WTC11 (cell line): ENCODE results near the gene CHST13. TPM values are rescaled to one million over a fixed set of nuclear protein-coding genes. Genes with fewer than 3 reads are reported as not detected.

Experiments
- ATAC-seq: fragments of 200-7000 bp; cut with Tn5 transposase; 2 replicates; pipeline ENCODE4 v1.10.0; 2021; ENCODE audit warnings: mild to moderate bottlenecking, moderate library complexity
- CTCF ChIA-PET: fragments of 300-600 bp; sonication (Branson Sonifier 250); formaldehyde crosslinking; loops from one replicate; lab custom pipeline; 2021; ENCODE audit warnings: antibody characterized with exemption; lab: Charles Lee
- POLR2A ChIA-PET: fragments of 350-600 bp; sonication (Branson Sonifier 250); formaldehyde crosslinking; loops from one replicate; lab custom pipeline; 2021; ENCODE audit warnings: antibody characterized with exemption; lab: Charles Lee
- DNase-seq: peaks from one replicate; pipeline ENCODE4 v3.0.0; 2021; ENCODE audit warnings: low spot score
- H3K27ac Mint-ChIP-seq: 2 replicates; pipeline ENCODE4 v1.8.0; 2021; ENCODE audit warnings: mixed read lengths
- H3K27me3 Mint-ChIP-seq: 2 replicates; pipeline ENCODE4 v1.8.0; 2021; ENCODE audit warnings: low read depth, mild to moderate bottlenecking, moderate library complexity, mixed read lengths
- H3K36me3 Mint-ChIP-seq: 2 replicates; pipeline ENCODE4 v1.8.0; 2021; ENCODE audit warnings: mixed read lengths
- H3K4me1 Mint-ChIP-seq: 2 replicates; pipeline ENCODE4 v1.8.0; 2022; ENCODE audit warnings: mixed read lengths
- H3K4me3 Mint-ChIP-seq: 2 replicates; pipeline ENCODE4 v1.8.0; 2021; ENCODE audit warnings: mild to moderate bottlenecking, moderate library complexity, mixed read lengths
- H3K9me3 Mint-ChIP-seq: 2 replicates; pipeline ENCODE4 v1.8.0; 2021; ENCODE audit warnings: mixed read lengths
- AR ChIP-seq: fragments of 250-450 bp; sonication (Bioruptor Pico); IDR thresholded peaks from 2 replicates; pipeline ENCODE4 v1.9.0; 2021; ENCODE audit warnings: mild to moderate bottlenecking
- ARID4B ChIP-seq: sonication (generic); formaldehyde crosslinking; IDR thresholded peaks from 2 replicates; pipeline ENCODE4 v1.8.0; 2023; ENCODE audit warnings: missing genetic modification reagents, mild to moderate bottlenecking, borderline replicate concordance
- ATF1 ChIP-seq: sonication (generic); formaldehyde crosslinking; IDR thresholded peaks from 2 replicates; pipeline ENCODE4 v1.8.1; 2023; ENCODE audit warnings: mild to moderate bottlenecking, moderate library complexity, missing genetic modification reagents
- ATF3 ChIP-seq: sonication (generic); formaldehyde crosslinking; conservative IDR thresholded peaks from 2 replicates; pipeline ENCODE4 v1.8.1; 2022; ENCODE audit warnings: mild to moderate bottlenecking, missing genetic modification reagents
- ATF6 ChIP-seq: sonication (generic); formaldehyde crosslinking; IDR thresholded peaks from 2 replicates; pipeline ENCODE4 v1.8.1; 2023; ENCODE audit warnings: mild to moderate bottlenecking, missing genetic modification reagents
- CBFB ChIP-seq: sonication (generic); formaldehyde crosslinking; IDR thresholded peaks from 2 replicates; pipeline ENCODE4 v1.8.1; 2022; ENCODE audit warnings: mild to moderate bottlenecking, low read depth, missing genetic modification reagents
- CREB1 ChIP-seq: sonication (generic); formaldehyde crosslinking; IDR thresholded peaks from 2 replicates; pipeline ENCODE4 v1.8.0; 2023; ENCODE audit warnings: mild to moderate bottlenecking, missing genetic modification reagents
- ESRRA ChIP-seq: sonication (generic); formaldehyde crosslinking; IDR thresholded peaks from 2 replicates; pipeline ENCODE4 v1.8.1; 2022; ENCODE audit warnings: mild to moderate bottlenecking, missing genetic modification reagents, borderline replicate concordance
- FOXJ3 ChIP-seq: sonication (generic); formaldehyde crosslinking; IDR thresholded peaks from 2 replicates; pipeline ENCODE4 v1.9.0; 2021; ENCODE audit warnings: missing genetic modification reagents, mild to moderate bottlenecking, borderline replicate concordance
- FOXP1 ChIP-seq: sonication (generic); formaldehyde crosslinking; IDR thresholded peaks from 2 replicates; pipeline ENCODE4 v1.8.0; 2022; ENCODE audit warnings: missing genetic modification reagents, mild to moderate bottlenecking, moderate library complexity, borderline replicate concordance
- GABPB1 ChIP-seq: sonication (generic); formaldehyde crosslinking; IDR thresholded peaks from 2 replicates; pipeline ENCODE4 v1.8.1; 2023; ENCODE audit warnings: mild to moderate bottlenecking, missing genetic modification reagents
- JUN ChIP-seq: sonication (generic); formaldehyde crosslinking; IDR thresholded peaks from 2 replicates; pipeline ENCODE4 v1.8.0; 2023; ENCODE audit warnings: mild to moderate bottlenecking, missing genetic modification reagents
- MXD4 ChIP-seq: fragments of 250-450 bp; sonication (Bioruptor Pico); IDR thresholded peaks from 2 replicates; pipeline ENCODE4 v1.8.0; 2021; ENCODE audit warnings: mild to moderate bottlenecking, moderate library complexity, borderline replicate concordance
- NFE2L1 ChIP-seq: sonication (generic); formaldehyde crosslinking; IDR thresholded peaks from 2 replicates; pipeline ENCODE4 v1.8.1; 2023; ENCODE audit warnings: missing genetic modification reagents
- NR1H2 ChIP-seq: sonication (generic); formaldehyde crosslinking; IDR thresholded peaks from 2 replicates; pipeline ENCODE4 v1.9.0; 2021; ENCODE audit warnings: mild to moderate bottlenecking, moderate library complexity, missing genetic modification reagents
- NR2C2 ChIP-seq: sonication (generic); formaldehyde crosslinking; IDR thresholded peaks from 2 replicates; pipeline ENCODE4 v1.8.0; 2022; ENCODE audit warnings: mild to moderate bottlenecking, missing genetic modification reagents
- SOX15 ChIP-seq: fragments of 250-450 bp; sonication (Bioruptor Pico); IDR thresholded peaks from 2 replicates; pipeline ENCODE4 v1.9.0; 2021; ENCODE audit warnings: mild to moderate bottlenecking
- SP1 ChIP-seq: sonication (generic); formaldehyde crosslinking; conservative IDR thresholded peaks from 2 replicates; pipeline ENCODE4 v1.8.1; 2022; ENCODE audit warnings: missing genetic modification reagents
- TP53 ChIP-seq: sonication (generic); formaldehyde crosslinking; IDR thresholded peaks from 2 replicates; pipeline ENCODE4 v1.8.1; 2023; ENCODE audit warnings: mild to moderate bottlenecking, missing genetic modification reagents
- ZNF263 ChIP-seq: sonication (generic); formaldehyde crosslinking; IDR thresholded peaks from 2 replicates; pipeline ENCODE4 v1.8.1; 2022; ENCODE audit warnings: low read depth, mild to moderate bottlenecking, moderate library complexity, missing genetic modification reagents
- ZNF396 ChIP-seq: fragments of 250-450 bp; sonication (Bioruptor Pico); IDR thresholded peaks from 2 replicates; pipeline ENCODE4 v1.8.0; 2021; ENCODE audit warnings: mild to moderate bottlenecking, moderate library complexity, borderline replicate concordance
- ZNF671 ChIP-seq: fragments of 250-450 bp; sonication (Bioruptor Pico); IDR thresholded peaks from 2 replicates; pipeline ENCODE4 v1.8.0; 2021; ENCODE audit warnings: mild to moderate bottlenecking
- ZSCAN18 ChIP-seq: fragments of 250-450 bp; sonication (Bioruptor Pico); IDR thresholded peaks from 2 replicates; pipeline ENCODE4 v2.1.2; 2022; ENCODE audit warnings: mild to moderate bottlenecking, moderate library complexity
- total RNA-seq: library from RNA; stranded (reverse); gene quantifications from 3 replicates; pipeline ENCODE4 v1.2.3, GENCODE V29; 2021

CHST13 gene
- total RNA-seq, 1 experiment from 2014 or later, result 4.1 TPM

GRCh38 chr3:126562737-126563276 lies 38.9 kb downstream of the CHST13 start:
- no peak for DNase-seq
- TF ChIP-seq FOXP1 (CRISPR knock-in tag) (no peak), NFE2L1 (CRISPR knock-in tag) (no peak), ZNF671 (CRISPR knock-in tag) (no peak), ATF1 (CRISPR knock-in tag) (no peak), GABPB1 (CRISPR knock-in tag) (no peak), FOXJ3 (CRISPR knock-in tag) (no peak), ARID4B (CRISPR knock-in tag) (no peak), ZNF263 (CRISPR knock-in tag) (no peak), SOX15 (CRISPR knock-in tag) (no peak), SP1 (no peak), ATF3 (CRISPR knock-in tag) (no peak), MXD4 (CRISPR knock-in tag) (no peak), CBFB (CRISPR knock-in tag) (no peak), NR2C2 (CRISPR knock-in tag) (no peak), AR (CRISPR knock-in tag) (no peak)
- TF ChIP-seq, all 79 proteins: peak for 0
- Mint-ChIP-seq H3K4me1 (no peaks in the 10 kb centered on the region), H3K9me3 (peaks cover 11% of the 10 kb centered on the region), H3K27ac (no peak overlapping the region), H3K36me3 (no peaks in the 10 kb centered on the region), H3K4me3 (no peak overlapping the region), H3K27me3 (no peaks in the 10 kb centered on the region)
- ATAC-seq, result no peak
- CTCF ChIA-PET, result no interaction called here
- POLR2A ChIA-PET, result no interaction called here

GRCh38 chr3:126567696-126568438 lies 43.9 kb downstream of the CHST13 start:
- Mint-ChIP-seq H3K9me3 (peaks cover under 1% of the 10 kb centered on the region), H3K4me1 (no peaks in the 10 kb centered on the region), H3K27me3 (no peaks in the 10 kb centered on the region), H3K27ac (no peak overlapping the region), H3K36me3 (no peaks in the 10 kb centered on the region), H3K4me3 (no peak overlapping the region)
- DNase-seq (no peak), ATAC-seq (peak; percentile 86)
- POLR2A ChIA-PET, result no interaction called here
- CTCF ChIA-PET, result interaction anchor here (1.2 kb wide), 1 partner anchor 9 kb away, joined by 3 read pairs; the partner anchor contains the start of gene C3orf22
- TF ChIP-seq ESRRA (no peak), JUN (no peak), CREB1 (no peak), ZNF396 (no peak), NR1H2 (no peak), ATF1 (CRISPR knock-in tag) (no peak), ZSCAN18 (CRISPR knock-in tag) (no peak), ATF6 (CRISPR knock-in tag) (no peak), MXD4 (CRISPR knock-in tag) (no peak), GABPB1 (CRISPR knock-in tag) (no peak), TP53 (no peak), SP1 (no peak)
